Astrocyte of the spinal cord (primary cell): ENCODE measurements around the gene B4GALNT3.

Experiments used
- DNase-seq: peaks from one replicate; pipeline ENCODE4 v3.0.0; 2011; ENCODE audit warnings: low read depth, low spot score
- H3K4me3 ChIP-seq: 2 replicates; pipeline ENCODE4 v1.5.1; 2011; ENCODE audit warnings: low read depth, mild to moderate bottlenecking, low read length, moderate library complexity
- in situ Hi-C: cut with HindIII; loops from 2 replicates; pipeline ENCODE4 v1.10.0; 2017; ENCODE audit warnings: low sequenced_read_pairs
- TF ChIP-seq, protein P1 (sequence below): IDR thresholded peaks from 2 replicates; pipeline ENCODE4 v1.5.1; 2012; ENCODE audit warnings: low read depth, mild to moderate bottlenecking, low read length, inconsistent platforms

B4GALNT3 gene

DNA sequence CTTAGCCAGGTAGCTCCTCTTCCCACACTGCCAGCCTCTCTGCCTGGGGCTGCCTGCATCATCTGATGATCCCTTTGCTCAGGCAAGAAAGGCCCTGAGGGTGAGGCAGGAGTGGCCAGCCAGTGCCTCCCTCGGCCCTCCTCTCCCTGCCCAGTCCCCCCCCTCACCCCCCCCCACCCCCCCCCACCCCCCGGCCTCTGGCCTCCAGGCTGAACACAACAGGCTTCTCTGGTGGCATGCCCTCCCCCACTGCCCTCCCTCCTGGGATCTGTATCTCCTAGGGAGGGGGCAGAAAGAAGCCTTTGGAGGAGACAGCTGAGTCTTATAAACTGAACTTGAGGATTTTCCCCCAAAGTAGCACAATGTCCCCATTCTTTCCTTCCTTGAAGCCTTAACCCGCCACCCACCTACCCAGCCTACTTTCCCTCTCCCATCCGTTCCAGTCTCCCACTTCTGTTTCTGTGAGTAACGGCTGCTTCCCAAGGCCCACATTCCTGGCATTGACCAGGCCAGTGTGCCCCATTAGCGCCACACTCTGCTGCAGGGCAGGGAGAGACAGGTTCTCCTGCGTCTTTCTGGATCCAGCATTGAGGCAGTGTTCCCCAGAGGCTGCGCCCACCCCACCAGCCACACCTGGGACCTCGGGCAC lies 82.1 kb downstream of the B4GALNT3 start:
- no peak overlapping the region for H3K4me3 ChIP-seq
- in situ Hi-C loops, result no loop called here
- DNase-seq, result no peak
- TF ChIP-seq, protein P1, sequence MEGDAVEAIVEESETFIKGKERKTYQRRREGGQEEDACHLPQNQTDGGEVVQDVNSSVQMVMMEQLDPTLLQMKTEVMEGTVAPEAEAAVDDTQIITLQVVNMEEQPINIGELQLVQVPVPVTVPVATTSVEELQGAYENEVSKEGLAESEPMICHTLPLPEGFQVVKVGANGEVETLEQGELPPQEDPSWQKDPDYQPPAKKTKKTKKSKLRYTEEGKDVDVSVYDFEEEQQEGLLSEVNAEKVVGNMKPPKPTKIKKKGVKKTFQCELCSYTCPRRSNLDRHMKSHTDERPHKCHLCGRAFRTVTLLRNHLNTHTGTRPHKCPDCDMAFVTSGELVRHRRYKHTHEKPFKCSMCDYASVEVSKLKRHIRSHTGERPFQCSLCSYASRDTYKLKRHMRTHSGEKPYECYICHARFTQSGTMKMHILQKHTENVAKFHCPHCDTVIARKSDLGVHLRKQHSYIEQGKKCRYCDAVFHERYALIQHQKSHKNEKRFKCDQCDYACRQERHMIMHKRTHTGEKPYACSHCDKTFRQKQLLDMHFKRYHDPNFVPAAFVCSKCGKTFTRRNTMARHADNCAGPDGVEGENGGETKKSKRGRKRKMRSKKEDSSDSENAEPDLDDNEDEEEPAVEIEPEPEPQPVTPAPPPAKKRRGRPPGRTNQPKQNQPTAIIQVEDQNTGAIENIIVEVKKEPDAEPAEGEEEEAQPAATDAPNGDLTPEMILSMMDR, result no peak

DNA sequence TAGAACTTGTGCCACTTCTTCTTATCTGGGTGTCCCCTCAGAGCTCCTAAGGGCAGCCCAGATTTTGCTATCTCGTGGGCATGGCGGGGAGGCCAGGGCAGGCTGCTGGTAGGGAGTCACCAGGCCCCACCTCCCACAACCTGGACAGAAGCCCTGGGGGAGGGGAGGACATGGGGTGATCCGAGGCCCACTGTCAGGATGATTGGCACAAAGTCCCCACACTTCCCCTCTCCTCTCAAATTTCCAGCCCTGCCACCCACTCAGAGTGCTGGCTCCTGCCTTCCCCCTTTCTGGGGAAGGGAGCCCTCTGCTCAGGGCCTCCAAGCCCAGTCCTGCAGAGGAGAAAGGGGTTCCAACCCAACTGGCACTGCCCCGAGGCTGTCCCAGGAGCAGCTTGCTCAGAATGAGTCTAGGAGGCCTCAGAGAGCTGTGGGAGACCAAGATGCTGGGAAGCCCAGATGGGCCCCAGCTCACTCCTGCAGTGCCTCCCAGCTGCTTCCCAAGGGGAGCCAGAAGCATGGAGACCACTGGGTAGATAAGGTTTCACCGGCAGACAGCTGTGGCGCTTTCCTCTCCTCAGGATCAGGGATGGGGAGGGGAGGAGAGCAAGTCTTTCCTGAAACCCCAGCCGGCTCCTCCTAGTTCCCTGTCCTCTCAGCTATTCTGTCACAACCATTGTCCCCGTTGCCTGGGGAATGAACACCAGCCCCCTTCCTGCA lies 82.8 kb downstream of the B4GALNT3 start:
- in situ Hi-C loops, result no loop called here
- TF ChIP-seq, protein P1, result no peak
- no peak for DNase-seq
- no peak overlapping the region for H3K4me3 ChIP-seq

DNA sequence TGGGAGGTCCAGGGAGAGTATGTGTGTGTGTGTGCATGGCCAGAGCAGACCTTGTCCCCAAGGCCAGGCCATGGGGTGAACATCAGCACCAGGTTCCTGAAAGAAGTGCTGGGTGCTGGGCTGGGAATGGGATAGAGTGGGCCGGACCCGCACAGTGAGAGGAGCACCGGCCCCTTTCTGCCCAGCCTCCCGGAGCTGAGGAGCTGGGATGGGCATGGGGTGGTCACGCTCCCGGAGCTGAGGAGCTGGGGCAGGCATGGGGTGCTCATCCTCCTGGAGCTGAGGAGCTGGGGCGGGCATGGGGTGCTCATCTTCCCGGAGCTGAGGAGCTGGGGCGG lies 83.3 kb downstream of the B4GALNT3 start:
- in situ Hi-C loops, result no loop called here
- no peak overlapping the region for H3K4me3 ChIP-seq
- TF ChIP-seq, protein P1, result no peak
- no peak for DNase-seq

DNA sequence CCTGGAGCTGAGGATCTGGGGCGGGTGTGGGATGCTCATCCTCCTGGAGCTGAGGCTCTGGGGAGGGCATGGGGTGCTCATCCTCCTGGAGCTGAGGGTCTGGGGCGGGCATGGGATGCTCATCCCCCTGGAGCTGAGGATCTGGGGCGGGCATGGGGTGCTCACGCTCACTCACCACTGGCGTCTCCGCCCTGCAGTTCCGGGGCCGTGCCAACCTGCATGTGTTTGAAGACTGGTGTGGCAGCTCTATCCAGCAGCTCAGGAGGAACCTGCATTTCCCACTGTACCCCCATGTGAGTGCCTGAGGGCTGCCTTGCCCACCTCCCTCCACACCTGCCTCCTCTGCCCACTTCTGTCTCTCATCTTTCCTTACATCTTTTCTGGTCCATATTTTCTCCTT lies 84.4 kb downstream of the B4GALNT3 start:
- DNase-seq, result no peak
- TF ChIP-seq, protein P1, result no peak
- in situ Hi-C loops, result no loop called here
- H3K4me3 ChIP-seq, result no peak overlapping the region

DNA sequence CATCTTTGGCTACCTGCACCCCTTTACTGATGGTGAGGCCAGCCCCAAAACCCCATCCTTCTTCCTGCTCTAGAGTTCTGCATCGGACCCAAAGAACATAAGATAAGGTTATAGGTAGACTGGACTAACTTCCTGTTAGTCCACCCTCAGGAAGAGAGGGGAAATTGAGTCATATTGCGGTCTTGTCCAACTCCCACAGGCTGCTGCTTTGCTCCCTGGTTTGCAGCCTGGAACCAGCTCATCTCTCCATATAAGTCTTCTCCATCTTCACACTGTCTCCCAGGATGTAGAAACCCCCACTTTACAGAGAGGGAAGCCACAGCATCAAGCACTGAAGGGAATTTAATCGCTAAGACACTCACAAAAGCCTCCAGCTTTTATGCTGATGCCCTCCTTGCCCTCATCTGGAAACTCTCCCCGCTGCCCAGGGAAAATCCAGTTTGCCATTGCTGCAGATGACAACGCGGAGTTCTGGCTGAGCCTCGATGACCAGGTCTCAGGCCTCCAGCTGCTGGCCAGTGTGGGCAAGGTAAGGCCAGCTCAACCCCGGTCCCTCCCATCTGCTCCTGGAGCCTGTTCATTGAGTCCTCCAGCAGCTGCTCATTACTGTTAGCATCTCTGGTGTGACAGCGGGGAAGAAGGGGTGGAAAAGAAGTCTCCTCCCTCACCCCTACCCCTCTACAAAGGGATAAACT lies 85.3 kb downstream of the B4GALNT3 start:
- in situ Hi-C loops, result no loop called here
- no peak overlapping the region for H3K4me3 ChIP-seq
- TF ChIP-seq, protein P1, result no peak
- DNase-seq, result no peak

DNA sequence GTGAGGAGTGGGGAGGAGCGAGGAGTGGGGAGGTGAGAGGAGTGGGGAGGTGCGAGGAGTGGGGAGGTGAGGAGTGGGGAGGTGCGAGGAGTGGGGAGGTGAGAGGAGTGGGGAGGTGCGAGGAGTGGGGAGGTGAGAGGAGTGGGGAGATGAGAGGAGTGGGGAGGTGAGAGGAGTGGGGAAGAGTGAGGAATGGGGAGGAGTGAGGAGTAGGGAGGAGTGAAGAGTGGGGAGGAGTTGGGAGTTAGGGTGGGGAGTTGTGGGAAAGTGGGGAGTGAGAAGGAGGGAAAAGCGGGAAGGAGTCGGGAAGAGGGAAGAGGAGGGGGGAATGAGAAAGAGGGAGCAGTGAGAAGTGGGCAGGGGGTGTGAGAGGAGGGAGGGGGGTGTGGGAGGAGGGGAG lies 86.1 kb downstream of the B4GALNT3 start:
- in situ Hi-C loops, result no loop called here
- H3K4me3 ChIP-seq, result no peak overlapping the region
- TF ChIP-seq, protein P1, result no peak

More for the DNA sequence above, 86.1 kb downstream of the B4GALNT3 start:
- DNase-seq, result no peak
